HCT116 (cell line): Measurements from ENCODE around the gene PRDM12. TPM values are rescaled to one million over a fixed set of nuclear protein-coding genes. Genes with fewer than 3 reads are reported as not detected.

Source experiments
- ATAC-seq: fragments of 200-7000 bp; cut with Tn5 transposase; 2 replicates; pipeline ENCODE4 v1.9.1; 2020; ENCODE audit warnings: mild to moderate bottlenecking, moderate library complexity
- BruUV-seq: library from RNA; stranded (reverse); fragments of 400-500 nt; replicated peaks from 2 replicates; lab custom pipeline; 2021; lab: Mats Ljungman, UMichigan
- CTCF ChIA-PET: fragments of 300-600 bp; sonication (Branson Sonifier 250); formaldehyde crosslinking; loops from one replicate; lab custom pipeline; 2021; ENCODE audit warnings: antibody characterized with exemption; lab: Charles Lee
- POLR2A ChIA-PET: fragments of 300-600, 350-600 bp; sonication (Branson Sonifier 250); formaldehyde crosslinking; loops from one replicate; lab custom pipeline; 2021; ENCODE audit warnings: antibody characterized with exemption; lab: Charles Lee
- RAD21 ChIA-PET, 2 experiments: fragments of 300-600 bp; sonication (Branson Sonifier 250); formaldehyde crosslinking; loops; one replicate each; lab custom pipeline; 2023; ENCODE audit warnings: low total read pairs in 2 of 2; ENCODE audit not compliant: uncharacterized antibody in 2 of 2, unreplicated experiment in 2 of 2, low non-redundant PET in 1 of 2; lab: Charles Lee
- DNase-seq: peaks from one replicate; pipeline ENCODE4 v3.0.0-alpha.2; 2010; ENCODE audit warnings: low read depth, low spot score
- H2AFZ ChIP-seq: fragments of 200-600 bp; shearing (Covaris generic), sonication (generic); 2 replicates; pipeline ENCODE4 v1.6.1; 2017; ENCODE audit warnings: low read depth, mixed run types, mixed read lengths, antibody characterized with exemption, low read length; ENCODE audit not compliant: poor library complexity, severe bottlenecking
- H3K27ac ChIP-seq: 2 replicates; pipeline ENCODE4 v1.5.1; 2012; ENCODE audit warnings: low read depth, low read length
- H3K27me3 ChIP-seq: fragments of 200-600 bp; sonication (generic); 2 replicates; pipeline ENCODE4 v1.6.1; 2016; ENCODE audit warnings: mixed run types, low read length, mixed read lengths; ENCODE audit not compliant: insufficient read depth
- H3K36me3 ChIP-seq, 2 experiments: fragments of 200-500 bp in 1 of 2; fragments of 200-600 bp in 1 of 2; sonication (Bioruptor generic) in 1 of 2; sonication (generic) in 1 of 2; 2 replicates each; pipeline versions ENCODE4 v1.5.1 to v1.6.1; 2014 to 2016; ENCODE audit warnings: low read length in 2 of 2, inconsistent platforms in 1 of 2, mixed read lengths in 1 of 2, mixed run types in 1 of 2; ENCODE audit not compliant: insufficient read depth in 2 of 2, control insufficient read depth in 1 of 2
- H3K4me1 ChIP-seq, 2 experiments: fragments of 200-600 bp in 1 of 2; sonication (generic) in 1 of 2; 2 replicates each; pipeline versions ENCODE4 v1.5.1 to v1.6.1; 2012 to 2017; ENCODE audit warnings: low read length in 2 of 2, inconsistent platforms in 1 of 2, mild to moderate bottlenecking in 1 of 2, mixed read lengths in 1 of 2, mixed run types in 1 of 2, moderate library complexity in 1 of 2; ENCODE audit not compliant: insufficient read depth in 2 of 2, control insufficient read depth in 1 of 2
- H3K4me2 ChIP-seq: fragments of 200-600 bp; sonication (generic); 2 replicates; pipeline ENCODE4 v1.6.1; 2017; ENCODE audit warnings: mixed run types, low read length, mixed read lengths
- H3K4me3 ChIP-seq, 2 experiments: fragments of 200-600 bp in 1 of 2; sonication (generic) in 1 of 2; replicated peaks in 1 of 2; 2 replicates each; pipeline ENCODE4 v1.5.1; 2011 to 2016; ENCODE audit warnings: low read length in 2 of 2, control low read depth in 1 of 2, low read depth in 1 of 2, mild to moderate bottlenecking in 1 of 2, mixed read lengths in 1 of 2, mixed run types in 1 of 2
- H3K79me2 ChIP-seq: fragments of 200-600 bp; sonication (generic); 2 replicates; pipeline ENCODE4 v1.6.1; 2017; ENCODE audit warnings: mild to moderate bottlenecking, mixed run types, low read length, moderate library complexity, mixed read lengths; ENCODE audit not compliant: insufficient read depth
- H3K9ac ChIP-seq: fragments of 200-600 bp; sonication (generic); 2 replicates; pipeline ENCODE4 v1.6.1; 2016; ENCODE audit warnings: low read length, mixed read lengths
- H3K9me2 ChIP-seq: fragments of 200-600 bp; sonication (generic), shearing (Covaris generic); 2 replicates; pipeline ENCODE4 v1.6.1; 2017; ENCODE audit warnings: mixed run types, mild to moderate bottlenecking, moderate library complexity; ENCODE audit not compliant: insufficient read depth
- H3K9me3 ChIP-seq, 2 experiments: fragments of 200-500 bp in 1 of 2; fragments of 200-600 bp in 1 of 2; sonication (Bioruptor generic) in 1 of 2; sonication (generic) in 1 of 2; 2 replicates each; pipeline ENCODE4 v1.6.1; 2014 to 2017; ENCODE audit warnings: low read length in 2 of 2, mixed read lengths in 2 of 2, inconsistent platforms in 1 of 2, low read depth in 1 of 2, mild to moderate bottlenecking in 1 of 2, mixed run types in 1 of 2, moderate library complexity in 1 of 2; ENCODE audit not compliant: control insufficient read depth in 1 of 2, insufficient read depth in 1 of 2
- H4K20me1 ChIP-seq: fragments of 200-600 bp; sonication (generic), shearing (Covaris generic); 2 replicates; pipeline ENCODE4 v1.6.1; 2017; ENCODE audit warnings: mixed run types, mild to moderate bottlenecking, moderate library complexity; ENCODE audit not compliant: insufficient read depth
- ATF3 ChIP-seq: IDR thresholded peaks from 2 replicates; pipeline ENCODE4 v1.6.1; 2012
- CBX3 ChIP-seq: IDR thresholded peaks from 2 replicates; pipeline ENCODE4 v1.6.1; 2012; ENCODE audit warnings: low read depth
- CEBPB ChIP-seq: IDR thresholded peaks from 2 replicates; pipeline ENCODE4 v1.6.1; 2012; ENCODE audit warnings: low read depth
- CTCF ChIP-seq, 3 experiments: fragments of 200-600 bp in 1 of 3; sonication (generic) in 1 of 3; IDR thresholded peaks in 2 of 3; conservative IDR thresholded peaks in 1 of 3; 2 replicates each; pipeline ENCODE4 v1.5.1; 2012 to 2017; ENCODE audit warnings: low read depth in 2 of 3, low read length in 2 of 3, antibody characterized with exemption in 1 of 3, borderline replicate concordance in 1 of 3, control low read depth in 1 of 3, mild to moderate bottlenecking in 1 of 3, mixed read lengths in 1 of 3, mixed run types in 1 of 3, moderate library complexity in 1 of 3; ENCODE audit not compliant: insufficient read depth in 1 of 3
- EGR1 ChIP-seq: IDR thresholded peaks from 2 replicates; pipeline ENCODE4 v1.6.1; 2012; ENCODE audit warnings: low read depth
- EZH2phosphoT487 ChIP-seq: fragments of 200-600 bp; IDR thresholded peaks from 2 replicates; pipeline ENCODE4 v1.6.1; 2018; ENCODE audit warnings: antibody characterized with exemption, borderline replicate concordance
- FOSL1 ChIP-seq: IDR thresholded peaks from 2 replicates; pipeline ENCODE4 v1.6.1; 2012; ENCODE audit warnings: low read depth
- JUND ChIP-seq: IDR thresholded peaks from 2 replicates; pipeline ENCODE4 v1.6.1; 2012
- MAX ChIP-seq: IDR thresholded peaks from 2 replicates; pipeline ENCODE4 v1.6.1; 2012
- POLR2A ChIP-seq: IDR thresholded peaks from 2 replicates; pipeline ENCODE4 v1.7.0; 2011; ENCODE audit warnings: borderline replicate concordance; ENCODE audit not compliant: insufficient read depth, insufficient read length; ENCODE audit errors: extremely low read depth
- POLR2AphosphoS5 ChIP-seq: IDR thresholded peaks from 2 replicates; pipeline ENCODE4 v1.6.1; 2011; ENCODE audit warnings: mild to moderate bottlenecking, low read depth, low read length, moderate library complexity
- REST ChIP-seq: IDR thresholded peaks from 2 replicates; pipeline ENCODE4 v1.6.1; 2012; ENCODE audit warnings: low read depth
- SIN3A ChIP-seq: IDR thresholded peaks from 2 replicates; pipeline ENCODE4 v1.6.1; 2012; ENCODE audit warnings: low read depth
- SP1 ChIP-seq: IDR thresholded peaks from 2 replicates; pipeline ENCODE4 v1.6.1; 2012; ENCODE audit warnings: low read depth
- SRF ChIP-seq: IDR thresholded peaks from 2 replicates; pipeline ENCODE4 v1.6.1; 2012; ENCODE audit warnings: low read depth
- YY1 ChIP-seq: IDR thresholded peaks from 2 replicates; pipeline ENCODE4 v1.6.1; 2011; ENCODE audit warnings: low read length, low read depth, moderate library complexity, mild to moderate bottlenecking; ENCODE audit not compliant: insufficient replicate concordance; ENCODE audit errors: extremely low read depth
- ZBTB33 ChIP-seq: IDR thresholded peaks from 2 replicates; pipeline ENCODE4 v1.6.1; 2011; ENCODE audit warnings: mild to moderate bottlenecking, low read length, moderate library complexity; ENCODE audit not compliant: insufficient replicate concordance; ENCODE audit errors: extremely low read depth
- ZFX ChIP-seq: fragments of 450-650 bp; IDR thresholded peaks from 2 replicates; pipeline ENCODE4 v1.6.1; 2017
- ZNF274 ChIP-seq: fragments of 200-500 bp; sonication (Bioruptor generic); IDR thresholded peaks from 2 replicates; pipeline ENCODE4 v1.6.1; 2014; ENCODE audit warnings: mild to moderate bottlenecking, low read depth, low read length, inconsistent platforms
- intact Hi-C: fragments of 100-400 bp; cut with micrococcal nuclease; formaldehyde crosslinking; loops from 2 replicates; pipeline ENCODE4 v1.10.0; 2022
- total RNA-seq: library from RNA; stranded (reverse); gene quantifications from one replicate; pipeline ENCODE4 v1.2.1, GENCODE V29; 2021; ENCODE audit not compliant: unreplicated experiment

Gene PRDM12
- total RNA-seq, 1 experiment from 2014 or later = 0.54 TPM

- no peak overlapping the region for H3K9ac ChIP-seq
- TF ChIP-seq CTCF (IDR thresholded peaks at IDR 0.05 in 2 of 3, conservative IDR thresholded peaks at IDR 0.05 in 1 of 3; ENCODE audit: borderline replicate concordance in 1 of 3, insufficient read depth in 1 of 3, low read depth in 2 of 3, low read length in 2 of 3) (no peak), ATF3 (no peak), CEBPB (no peak), EZH2phosphoT487 (no peak), REST (no peak), YY1 (no peak), SRF (no peak), SP1 (no peak), ZBTB33 (no peak), MAX (no peak), CBX3 (no peak), ZNF274 (no peak), SIN3A (no peak), EGR1 (no peak), POLR2AphosphoS5 (no peak), FOSL1 (no peak), ZFX (no peak), POLR2A (no peak), JUND (no peak)
- ChIA-PET POLR2A (no interaction called here), RAD21 (no interaction called here), CTCF (no interaction called here)
- H3K27me3 ChIP-seq = no peaks in the 10 kb centered on the region
- H2AFZ ChIP-seq = no peak overlapping the region
- ATAC-seq (no peak), DNase-seq (no peak)
- H3K79me2 ChIP-seq = no peaks in the 10 kb centered on the region
- H3K9me2 ChIP-seq = no peaks in the 10 kb centered on the region
- H3K4me3 ChIP-seq = no peak overlapping the region
- no TSS peak for BruUV-seq
- no peaks in the 10 kb centered on the region for H3K9me3 ChIP-seq
- no peaks in the 10 kb centered on the region for H4K20me1 ChIP-seq
- H3K27ac ChIP-seq = no peak overlapping the region
- intact Hi-C loops = no loop called here
- H3K4me1 ChIP-seq = no peaks in the 10 kb centered on the region
- H3K4me2 ChIP-seq = no peak overlapping the region
- no peaks in the 10 kb centered on the region for H3K36me3 ChIP-seq
Measured at GRCh38 chr9:130660326-130660682, 4.1 kb upstream of the PRDM12 start.
